Measurements from ENCODE around the gene AHNAK2.

- TF ChIP-seq CTCF (IDR thresholded peaks at IDR 0.05) (no peak), POLR2A (IDR thresholded peaks at IDR 0.05) (no peak)
Measured at GRCh38 chr14:104955396-104955770, 22.8 kb downstream of the AHNAK2 start.

Measured in testis (tissue), 2 donors.